ENCODE measurements around the gene ROPN1L. TPM values are rescaled to one million over a fixed set of nuclear protein-coding genes. Genes with fewer than 3 reads are reported as not detected.

The ROPN1L gene
- total RNA-seq, 1 experiment from 2014 or later, result 0.66 TPM

GRCh38 chr5:10490927-10491672, 49.4 kb downstream of the ROPN1L start:
- RAD21 ChIA-PET (ENCODE audit: low non-redundant PET in 1 of 2, low total read pairs in 2 of 2, uncharacterized antibody in 2 of 2, unreplicated experiment in 2 of 2), result no interaction called here
- CTCF ChIA-PET, result interaction anchor here (1.2 kb wide), 1 partner anchor 11 kb away, joined by 3 read pairs; no protein-coding TSS in a partner anchor
- POLR2A ChIA-PET, result no interaction called here
- no peak overlapping the region for H2AFZ ChIP-seq (ENCODE audit: low read depth, low read length, poor library complexity, severe bottlenecking)
- ATAC-seq (no peak), DNase-seq (ENCODE audit: low read depth, low spot score) (no peak)
- H4K20me1 ChIP-seq (ENCODE audit: insufficient read depth), result no peaks in the 10 kb centered on the region
- H3K9me2 ChIP-seq (ENCODE audit: insufficient read depth), result no peaks in the 10 kb centered on the region
- H3K36me3 ChIP-seq (ENCODE audit: control insufficient read depth in 1 of 2, insufficient read depth in 2 of 2, low read length in 2 of 2), result no peaks in the 10 kb centered on the region
- no peak overlapping the region for H3K27ac ChIP-seq (ENCODE audit: low read depth, low read length)
- TF ChIP-seq EGR1 (IDR thresholded peaks at IDR 0.05; ENCODE audit: low read depth), result no peak
- TF ChIP-seq RAD21 (IDR thresholded peaks at IDR 0.05; ENCODE audit: low read depth), result no peak
- no peak for TF ChIP-seq ZFX (IDR thresholded peaks at IDR 0.05)
- TF ChIP-seq MAX (IDR thresholded peaks at IDR 0.05), result no peak
- TF ChIP-seq POLR2AphosphoS5 (IDR thresholded peaks at IDR 0.05; ENCODE audit: low read depth, low read length), result no peak
- no peak for TF ChIP-seq SP1 (IDR thresholded peaks at IDR 0.05; ENCODE audit: low read depth)
- TF ChIP-seq ATF3 (IDR thresholded peaks at IDR 0.05), result no peak
- TF ChIP-seq JUND (IDR thresholded peaks at IDR 0.05), result no peak
- TF ChIP-seq ELF1 (IDR thresholded peaks at IDR 0.05; ENCODE audit: borderline replicate concordance, low read depth), result no peak
- no peak for TF ChIP-seq EZH2phosphoT487 (IDR thresholded peaks at IDR 0.05; ENCODE audit: borderline replicate concordance)
- no peak for TF ChIP-seq CTCF (IDR thresholded peaks at IDR 0.05 in 2 of 3, conservative IDR thresholded peaks at IDR 0.05 in 1 of 3; ENCODE audit: borderline replicate concordance in 1 of 3, insufficient read depth in 1 of 3, low read depth in 2 of 3, low read length in 2 of 3)
- TF ChIP-seq POLR2A (IDR thresholded peaks at IDR 0.05; ENCODE audit: borderline replicate concordance, extremely low read depth, insufficient read depth, insufficient read length), result no peak
- no peak for TF ChIP-seq CBX3 (IDR thresholded peaks at IDR 0.05; ENCODE audit: low read depth)
- TF ChIP-seq SIN3A (IDR thresholded peaks at IDR 0.05; ENCODE audit: low read depth), result no peak
- no peak for TF ChIP-seq TCF7L2 (IDR thresholded peaks at IDR 0.05; ENCODE audit: borderline replicate concordance, extremely low read depth, insufficient read depth, insufficient read length)
- H3K27me3 ChIP-seq (ENCODE audit: insufficient read depth, low read length), result no peaks in the 10 kb centered on the region
- no TSS peak for BruUV-seq (replicated peaks)
- H3K9ac ChIP-seq (ENCODE audit: low read length), result no peak overlapping the region
- intact Hi-C loops (cut with micrococcal nuclease), result no loop called here
- H3K79me2 ChIP-seq (ENCODE audit: insufficient read depth, low read length), result no peaks in the 10 kb centered on the region
- no peak overlapping the region for H3K4me2 ChIP-seq (ENCODE audit: low read length)
- H3K4me1 ChIP-seq (ENCODE audit: control insufficient read depth in 1 of 2, insufficient read depth in 2 of 2, low read length in 2 of 2), result peaks cover 4 to 22% of the 10 kb centered on the region in 2 experiments; a peak in 2 of 4 replicates
- no peak overlapping the region for H3K4me3 ChIP-seq (replicated peaks in 1 of 2; ENCODE audit: low read depth in 1 of 2, low read length in 2 of 2)
- no peaks in the 10 kb centered on the region for H3K9me3 ChIP-seq (ENCODE audit: control insufficient read depth in 1 of 2, insufficient read depth in 1 of 2, low read depth in 1 of 2, low read length in 2 of 2)

Data from HCT116 (cell line).